GM12873 (cell line): ENCODE results near the gene TCF12.

Source experiments
- TF ChIP-seq, protein P1 (sequence below): IDR thresholded peaks from 2 replicates; pipeline ENCODE4 v1.5.1; 2012; ENCODE audit warnings: low read depth, mild to moderate bottlenecking, moderate library complexity, low read length, control low read depth; ENCODE audit not compliant: insufficient read depth; ENCODE audit errors: missing control alignments

TCF12 gene

DNA sequence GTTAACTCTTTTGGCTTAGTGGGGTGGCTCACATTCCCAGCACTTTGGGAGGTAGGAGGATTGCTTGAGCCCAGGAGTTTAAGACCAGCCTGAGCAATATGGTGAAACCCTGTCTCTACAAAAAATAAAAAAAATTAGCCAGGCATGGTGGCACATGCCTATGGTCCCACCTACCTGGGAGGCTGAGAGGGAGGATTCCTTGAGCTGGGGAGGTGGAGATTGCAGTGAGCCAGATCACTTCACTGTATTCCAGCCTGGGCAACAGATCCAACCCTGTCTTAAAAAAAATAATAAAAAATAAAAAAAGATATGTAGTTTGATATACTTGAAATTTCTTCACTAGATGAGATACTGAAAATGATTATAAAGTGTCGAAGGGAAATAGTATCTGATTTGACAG lies 178.8 kb downstream of the TCF12 start:
- TF ChIP-seq, protein P1, sequence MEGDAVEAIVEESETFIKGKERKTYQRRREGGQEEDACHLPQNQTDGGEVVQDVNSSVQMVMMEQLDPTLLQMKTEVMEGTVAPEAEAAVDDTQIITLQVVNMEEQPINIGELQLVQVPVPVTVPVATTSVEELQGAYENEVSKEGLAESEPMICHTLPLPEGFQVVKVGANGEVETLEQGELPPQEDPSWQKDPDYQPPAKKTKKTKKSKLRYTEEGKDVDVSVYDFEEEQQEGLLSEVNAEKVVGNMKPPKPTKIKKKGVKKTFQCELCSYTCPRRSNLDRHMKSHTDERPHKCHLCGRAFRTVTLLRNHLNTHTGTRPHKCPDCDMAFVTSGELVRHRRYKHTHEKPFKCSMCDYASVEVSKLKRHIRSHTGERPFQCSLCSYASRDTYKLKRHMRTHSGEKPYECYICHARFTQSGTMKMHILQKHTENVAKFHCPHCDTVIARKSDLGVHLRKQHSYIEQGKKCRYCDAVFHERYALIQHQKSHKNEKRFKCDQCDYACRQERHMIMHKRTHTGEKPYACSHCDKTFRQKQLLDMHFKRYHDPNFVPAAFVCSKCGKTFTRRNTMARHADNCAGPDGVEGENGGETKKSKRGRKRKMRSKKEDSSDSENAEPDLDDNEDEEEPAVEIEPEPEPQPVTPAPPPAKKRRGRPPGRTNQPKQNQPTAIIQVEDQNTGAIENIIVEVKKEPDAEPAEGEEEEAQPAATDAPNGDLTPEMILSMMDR, result no peak

DNA sequence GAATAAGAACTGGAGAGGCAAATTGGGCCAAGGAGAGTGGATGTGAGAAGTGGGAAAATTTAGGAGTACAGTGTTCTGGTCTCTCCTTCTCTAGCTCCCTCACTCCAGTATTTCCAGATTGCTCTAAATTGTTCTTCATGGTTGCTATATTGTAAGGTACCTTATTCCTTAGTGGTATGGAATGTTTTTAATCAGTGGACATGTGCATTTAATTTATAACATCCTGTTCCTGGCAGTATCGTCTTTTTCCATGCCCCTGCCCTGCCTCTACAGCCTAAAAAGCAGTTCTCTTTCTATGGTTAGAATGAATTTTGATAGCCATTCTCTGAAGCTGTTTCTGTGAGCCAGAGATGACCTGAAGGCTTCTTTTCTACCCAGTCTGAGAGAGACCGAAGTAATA lies 180.5 kb downstream of the TCF12 start:
- TF ChIP-seq, protein P1, result no peak

DNA sequence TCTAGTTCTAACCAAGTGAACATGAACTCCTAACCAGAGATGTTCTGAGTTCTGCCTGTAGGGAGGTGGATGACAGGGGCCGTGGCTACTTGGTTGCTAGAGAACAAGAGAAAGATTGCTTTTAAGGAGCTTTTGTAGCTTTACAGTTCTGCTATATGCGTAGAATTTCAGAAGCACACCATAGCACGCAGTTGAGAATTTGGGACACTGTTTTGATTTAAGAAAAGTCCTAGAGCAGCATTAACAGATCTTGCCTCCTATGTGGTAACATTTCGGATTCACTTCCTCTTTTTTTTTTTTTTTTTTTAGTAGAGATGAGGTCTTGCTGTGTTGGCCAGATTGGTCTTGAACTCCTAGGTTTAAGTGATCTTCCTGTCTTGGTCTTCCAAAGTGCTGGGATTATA lies 181.7 kb downstream of the TCF12 start:
- TF ChIP-seq, protein P1, result no peak

DNA sequence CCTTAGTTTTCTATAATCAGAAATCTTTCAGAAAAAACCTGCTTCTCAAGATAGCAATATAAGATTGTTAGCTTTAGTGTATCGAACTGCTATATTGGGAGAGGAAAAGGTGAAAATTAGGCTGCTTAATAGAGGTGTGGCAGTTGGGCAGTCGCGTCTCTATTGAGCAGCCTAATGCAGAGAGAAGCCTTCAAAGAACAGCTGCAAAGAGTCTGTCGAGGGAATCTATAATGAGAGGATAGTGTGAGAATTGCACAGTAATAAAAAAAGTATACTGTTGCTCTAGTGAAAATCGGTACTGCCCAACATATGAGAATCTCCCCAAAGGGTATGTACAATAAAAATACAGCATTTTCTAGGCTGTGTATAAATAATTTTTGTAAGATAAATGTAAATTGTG lies 184.4 kb downstream of the TCF12 start:
- TF ChIP-seq, protein P1, result no peak

DNA sequence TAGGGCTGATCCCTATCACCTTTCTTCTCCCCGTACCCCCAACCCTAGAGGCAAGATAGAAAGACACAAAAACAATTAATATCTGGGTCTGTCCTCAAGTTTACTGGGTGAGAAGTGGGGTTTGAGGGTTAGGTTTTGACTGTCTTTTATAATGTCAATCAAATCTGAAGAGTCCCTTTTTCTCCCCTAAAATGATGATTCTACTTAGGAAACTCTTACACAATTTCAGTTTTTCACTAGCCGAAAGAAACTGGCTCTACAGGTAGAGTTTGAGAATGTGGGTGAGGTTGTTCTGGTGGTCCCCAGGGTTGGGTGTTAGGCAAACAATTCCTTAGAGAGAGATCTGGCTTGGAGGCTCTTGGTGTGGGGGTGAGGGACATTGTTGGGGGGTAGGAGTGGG lies 189.9 kb downstream of the TCF12 start:
- TF ChIP-seq, protein P1, result no peak

DNA sequence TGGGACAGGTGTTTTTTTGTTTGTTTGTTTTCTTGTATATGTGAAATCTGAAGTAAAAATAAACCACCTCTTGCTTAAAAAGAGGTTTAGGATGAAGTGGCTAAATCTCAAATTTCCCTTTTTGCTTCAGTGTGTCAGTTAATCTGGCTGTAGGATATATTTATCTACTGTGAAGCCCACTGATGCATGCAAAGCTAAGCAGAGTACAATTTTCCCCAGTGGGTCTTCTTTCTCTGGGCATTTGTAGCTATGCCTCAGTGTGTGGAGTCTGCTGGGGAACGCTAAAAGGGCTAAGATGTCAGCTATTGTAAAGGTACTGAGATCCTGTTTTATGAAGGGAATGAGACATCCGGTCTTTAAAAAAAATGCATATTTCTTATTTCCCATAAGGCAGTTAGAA lies 190.6 kb downstream of the TCF12 start:
- TF ChIP-seq, protein P1, result no peak

DNA sequence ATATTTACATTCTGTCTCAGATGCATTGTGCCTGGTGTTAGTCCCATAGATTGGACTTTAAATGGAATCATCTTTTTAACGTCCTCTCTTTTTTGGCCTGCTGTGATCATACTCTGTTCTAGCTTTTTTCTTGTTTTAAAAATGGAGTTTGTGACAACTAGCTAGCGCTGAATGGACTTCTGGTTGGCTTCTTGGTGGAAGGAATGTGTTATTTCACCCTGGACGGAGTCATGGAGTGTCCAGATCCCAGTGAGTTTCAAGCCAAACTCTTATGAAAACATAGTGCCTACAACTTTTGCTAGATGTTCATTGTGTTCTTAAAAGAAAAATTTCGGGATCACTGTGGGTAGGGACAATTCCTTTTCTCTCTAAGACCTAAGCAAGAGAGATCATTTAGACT lies 192.6 kb downstream of the TCF12 start:
- TF ChIP-seq, protein P1, result no peak

DNA sequence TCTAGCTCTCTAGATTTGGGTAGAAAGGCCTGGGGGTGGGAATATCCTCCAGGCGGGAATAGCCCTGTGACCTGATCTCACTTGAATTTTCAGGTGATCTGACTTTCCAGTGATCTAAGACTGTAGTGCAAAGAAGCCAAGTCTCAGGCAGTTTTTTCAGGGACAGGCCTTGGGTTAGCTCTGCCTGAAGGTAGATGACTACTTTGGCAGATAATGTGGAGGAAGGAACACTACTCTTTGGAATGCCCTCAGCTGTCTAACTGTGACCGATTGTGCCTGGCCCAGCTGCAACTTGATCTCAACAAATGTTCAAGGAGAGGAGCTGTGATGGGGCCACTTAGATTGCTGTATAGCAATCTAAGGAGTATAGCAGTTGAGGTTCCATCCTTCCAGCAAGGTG lies 193.7 kb downstream of the TCF12 start:
- TF ChIP-seq, protein P1, result no peak
